Adrenal gland (tissue), 12 donors: ENCODE measurements around the gene PARP12. TPM values are rescaled to one million over a fixed set of nuclear protein-coding genes. Genes with fewer than 3 reads are reported as not detected.

ENCODE experiments used
- DNase-seq, 7 donors: peaks; one replicate each; pipeline ENCODE4 v3.0.0-alpha.2; 2019 to 2020
- H3K27ac ChIP-seq, 5 donors: fragments of 200-600 bp; sonication (generic) in 4 of 5; 1 replicate in 3 of 5; 2 replicates in 2 of 5; pipeline versions ENCODE4 v1.5.1 to v1.8.0; 2016 to 2020; ENCODE audit warnings: mild to moderate bottlenecking in 1 of 5
- H3K27me3 ChIP-seq: fragments of 200-600 bp; 2 replicates; pipeline ENCODE4 v1.8.0; 2021
- H3K36me3 ChIP-seq, 2 donors: fragments of 200-600 bp; replicated peaks in 1 of 2; 1 replicate in 1 of 2; 2 replicates in 1 of 2; pipeline versions ENCODE4 v1.5.1 to v1.8.0; 2018 to 2022
- H3K4me1 ChIP-seq, 2 donors: fragments of 200-600 bp; replicated peaks in 1 of 2; 1 replicate in 1 of 2; 2 replicates in 1 of 2; pipeline versions ENCODE4 v1.5.1 to v1.8.0; 2018 to 2021
- H3K4me3 ChIP-seq, 4 donors: fragments of 200-600 bp; sonication (generic) in 3 of 4; one replicate each; pipeline ENCODE4 v1.5.1; 2016 to 2018
- H3K9me3 ChIP-seq, 3 donors: fragments of 200-600 bp; sonication (generic) in 1 of 3; replicated peaks in 1 of 3; 1 replicate in 2 of 3; 2 replicates in 1 of 3; pipeline versions ENCODE4 v1.5.1 to v1.8.0; 2016 to 2021
- POLR2A ChIP-seq, 2 donors: fragments of 450-650 bp; IDR thresholded peaks; one replicate each; pipeline ENCODE4 v1.6.1; 2017; ENCODE audit warnings: antibody characterized with exemption in 2 of 2, mild to moderate bottlenecking in 2 of 2, moderate library complexity in 1 of 2
- WGBS, 4 donors: extraction: QIAGEN DNeasy Blood & Tissue Kit in 2 of 4; methylation state at CpG; one replicate each; pipeline versions ENCODE4 v1.1.5 to v1.1.7; 2013 to 2017; 5-methylcytosine and 5-hydroxymethylcytosine counted together
- intact Hi-C, 2 donors: fragments of 100-400 bp; cut with DNase I; formaldehyde crosslinking; loops; one replicate each; pipeline versions ENCODE4 v1.14.1 to v1.15.0; 2022 to 2023
- polyA plus RNA-seq, 3 donors: library from polyadenylated mRNA; stranded (reverse); fragments of 200-250 nt in 2 of 3; fragments of 350-450 nt in 1 of 3; fragmentation: Illumina TruSeq in 1 of 3; extraction: RNeasy Lipid Tissue Mini Kit (QIAGEN cat#74804) in 1 of 3; gene quantifications; one replicate each; pipeline ENCODE4 v1.2.3, GENCODE V29; 2013 to 2014
- total RNA-seq, 9 donors: library from RNA; depleted of rRNA in 4 of 9; stranded (reverse); fragments of >200 nt in 4 of 9; fragments of 120-200 nt in 1 of 9; fragmentation: NEBNext Ultra II Directional in 1 of 9; extraction: Animal tissue kit (Norgen Biotek cat#: 25700) in 1 of 9; gene quantifications; one replicate each; pipeline versions ENCODE4 v1.1.0 to v1.2.4, GENCODE V29; 2013 to 2023
- TF ChIP-seq, protein P1 (sequence below), 6 experiments: fragments of 450-650 bp in 4 of 6; fragments of 200-600 bp in 2 of 6; sonication (generic) in 1 of 6; IDR thresholded peaks; 1 replicate in 5 of 6; 2 replicates in 1 of 6; pipeline versions ENCODE4 v1.5.1 to v1.8.0; 2016 to 2021; ENCODE audit warnings: antibody characterized with exemption in 6 of 6, mild to moderate bottlenecking in 2 of 6, moderate library complexity in 1 of 6
- donor health status: healthy with polysubstance abuse.
- donor health status: Bipolar disorder and iron deficiency.
- donor health status: DM: yes; HTN: yes; CAD: no.
- donor health status: DM: no; HTN: no; CAD: no.
- donor health status: DM: no; HTN: no; CAD: no.
- donor health status: DM: yes; HTN: yes; CAD: no.

PARP12 gene
- total and polyA plus RNA-seq, 12 donors = 11.5 to 49.4 (median 24.1) TPM

DNA sequence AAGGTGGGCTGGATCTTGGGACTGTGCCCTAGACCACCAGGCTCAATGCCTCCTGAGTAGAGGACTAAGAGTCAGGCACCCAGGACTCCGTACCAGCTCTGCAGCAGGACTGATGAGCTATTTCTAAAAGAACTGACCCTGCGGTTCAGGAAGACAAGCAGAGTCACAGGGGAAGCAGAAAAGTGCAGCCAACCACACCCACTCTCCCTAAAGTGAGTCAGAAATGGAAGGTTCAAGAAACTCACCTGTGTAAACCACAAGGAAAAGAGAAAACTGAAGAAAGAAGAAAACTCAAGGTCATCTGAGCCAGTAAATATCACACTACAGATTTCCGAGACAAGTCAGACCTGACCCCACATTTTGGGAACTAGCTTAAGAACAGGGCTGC is 2.5 kb downstream of the PARP12 start:
- TF ChIP-seq, protein P1, sequence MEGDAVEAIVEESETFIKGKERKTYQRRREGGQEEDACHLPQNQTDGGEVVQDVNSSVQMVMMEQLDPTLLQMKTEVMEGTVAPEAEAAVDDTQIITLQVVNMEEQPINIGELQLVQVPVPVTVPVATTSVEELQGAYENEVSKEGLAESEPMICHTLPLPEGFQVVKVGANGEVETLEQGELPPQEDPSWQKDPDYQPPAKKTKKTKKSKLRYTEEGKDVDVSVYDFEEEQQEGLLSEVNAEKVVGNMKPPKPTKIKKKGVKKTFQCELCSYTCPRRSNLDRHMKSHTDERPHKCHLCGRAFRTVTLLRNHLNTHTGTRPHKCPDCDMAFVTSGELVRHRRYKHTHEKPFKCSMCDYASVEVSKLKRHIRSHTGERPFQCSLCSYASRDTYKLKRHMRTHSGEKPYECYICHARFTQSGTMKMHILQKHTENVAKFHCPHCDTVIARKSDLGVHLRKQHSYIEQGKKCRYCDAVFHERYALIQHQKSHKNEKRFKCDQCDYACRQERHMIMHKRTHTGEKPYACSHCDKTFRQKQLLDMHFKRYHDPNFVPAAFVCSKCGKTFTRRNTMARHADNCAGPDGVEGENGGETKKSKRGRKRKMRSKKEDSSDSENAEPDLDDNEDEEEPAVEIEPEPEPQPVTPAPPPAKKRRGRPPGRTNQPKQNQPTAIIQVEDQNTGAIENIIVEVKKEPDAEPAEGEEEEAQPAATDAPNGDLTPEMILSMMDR (IDR thresholded peaks at IDR 0.05) = no peak
- no peak for TF ChIP-seq POLR2A (IDR thresholded peaks at IDR 0.05)
- peaks cover 10 to 26% of the 10 kb centered on the region in 2 donors for H3K4me1 ChIP-seq
- 83 to 98% (median 87%) methylated on average over 3 of the region's 3 CpGs for WGBS, 4 donors
- no peaks in the 10 kb centered on the region for H3K36me3 ChIP-seq
- no peaks in the 10 kb centered on the region for H3K9me3 ChIP-seq
- no peak overlapping the region for H3K4me3 ChIP-seq
- peak overlapping the region in 3 of 5 donors; percentile 43 to 92 (median 89) for H3K27ac ChIP-seq
- H3K27me3 ChIP-seq = no peaks in the 10 kb centered on the region
- DNase-seq = peak in 1 of 7 donors; percentile 45
- intact Hi-C loops = no loop called here

DNA sequence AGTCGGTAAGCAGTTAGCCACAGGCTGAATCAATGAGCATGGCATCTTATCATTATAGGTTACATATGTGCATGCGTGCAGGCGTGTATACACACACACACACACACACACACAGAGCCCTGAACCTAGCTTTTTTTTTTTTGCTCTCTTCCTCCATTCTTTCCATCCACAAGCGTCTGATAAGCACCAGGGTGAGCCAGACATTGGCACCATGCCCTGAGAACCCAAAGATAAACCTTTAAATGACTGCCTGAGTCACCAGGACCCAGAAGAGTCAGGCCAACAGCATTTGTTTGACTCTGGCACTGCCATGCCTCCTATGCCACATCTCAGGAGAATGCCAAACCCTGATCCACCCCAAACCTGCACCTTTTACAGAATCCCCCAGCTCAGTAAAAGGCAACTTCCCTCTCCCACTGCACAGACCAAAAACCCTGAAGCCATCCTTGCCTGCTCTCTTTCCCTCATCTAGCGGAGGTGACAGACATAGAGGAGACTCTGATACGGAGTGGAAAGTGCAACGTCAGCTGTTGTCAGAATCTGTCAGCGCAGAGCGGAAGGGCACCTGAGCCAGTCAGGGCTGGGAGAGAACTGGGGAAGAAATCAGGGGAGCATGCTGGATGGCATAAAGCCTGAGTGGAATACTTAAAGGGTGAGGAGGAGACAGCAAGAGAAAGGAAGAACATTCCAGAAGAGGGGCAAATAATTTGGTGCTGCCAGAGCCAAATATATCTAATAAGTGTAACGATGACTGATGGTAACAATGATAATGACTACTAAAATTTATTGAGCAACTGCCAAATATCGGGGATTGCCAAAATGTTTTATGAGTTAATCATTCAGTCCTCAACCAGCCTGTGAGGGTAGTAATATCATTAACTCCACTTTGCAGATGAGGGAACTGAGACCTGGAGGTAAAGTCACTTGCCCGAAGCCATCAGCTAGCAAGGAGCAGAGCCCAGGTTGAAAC is 3.2 kb downstream of the PARP12 start:
- Histone ChIP-seq H3K4me1 (peaks cover 10 to 26% of the 10 kb centered on the region in 2 donors), H3K36me3 (no peaks in the 10 kb centered on the region), H3K27me3 (no peaks in the 10 kb centered on the region), H3K4me3 (peak overlapping the region in 1 of 4 donors; percentile 9), H3K9me3 (no peaks in the 10 kb centered on the region), H3K27ac (peak overlapping the region; percentile 25 to 92 (median 43))
- intact Hi-C loops = no loop called here
- 41 to 47% (median 44%) methylated on average over 12 of the region's 12 CpGs for WGBS, 4 donors
- peak; percentile 89 to 96 (median 96) for DNase-seq
- TF ChIP-seq, protein P1 (IDR thresholded peaks at IDR 0.05) = no peak
- TF ChIP-seq POLR2A (IDR thresholded peaks at IDR 0.05) = no peak

DNA sequence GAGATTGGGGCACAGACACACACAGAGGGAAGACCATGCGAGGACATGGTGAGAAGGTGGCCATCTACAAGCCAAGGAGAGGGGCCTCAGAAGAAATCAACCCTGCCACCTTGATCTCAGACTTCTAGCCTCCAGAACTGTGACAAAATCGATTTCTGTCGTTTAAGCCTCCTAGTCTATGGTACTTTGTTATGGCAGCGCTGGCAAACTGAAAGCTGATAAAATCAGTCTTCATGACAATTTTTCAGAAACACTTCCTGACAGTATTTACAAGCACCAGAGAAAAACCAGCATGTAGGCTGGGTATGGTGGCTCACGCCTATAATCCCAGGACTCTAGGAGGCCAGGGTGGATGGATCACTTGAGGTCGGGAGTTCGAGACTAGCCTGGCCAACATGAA is 4.2 kb downstream of the PARP12 start:
- TF ChIP-seq, protein P1 (IDR thresholded peaks at IDR 0.05) = no peak
- no peak for TF ChIP-seq POLR2A (IDR thresholded peaks at IDR 0.05)
- H3K4me3 ChIP-seq = no peak overlapping the region
- no peak overlapping the region for H3K27ac ChIP-seq
- no peaks in the 10 kb centered on the region for H3K27me3 ChIP-seq
- no peaks in the 10 kb centered on the region for H3K36me3 ChIP-seq
- 66 to 88% (median 83%) methylated on average over 7 of the region's 7 CpGs for WGBS, 4 donors
- intact Hi-C loops = no loop called here
- DNase-seq = peak in 1 of 7 donors; percentile 45
- H3K9me3 ChIP-seq = no peaks in the 10 kb centered on the region
- peaks cover 10 to 26% of the 10 kb centered on the region in 2 donors for H3K4me1 ChIP-seq

DNA sequence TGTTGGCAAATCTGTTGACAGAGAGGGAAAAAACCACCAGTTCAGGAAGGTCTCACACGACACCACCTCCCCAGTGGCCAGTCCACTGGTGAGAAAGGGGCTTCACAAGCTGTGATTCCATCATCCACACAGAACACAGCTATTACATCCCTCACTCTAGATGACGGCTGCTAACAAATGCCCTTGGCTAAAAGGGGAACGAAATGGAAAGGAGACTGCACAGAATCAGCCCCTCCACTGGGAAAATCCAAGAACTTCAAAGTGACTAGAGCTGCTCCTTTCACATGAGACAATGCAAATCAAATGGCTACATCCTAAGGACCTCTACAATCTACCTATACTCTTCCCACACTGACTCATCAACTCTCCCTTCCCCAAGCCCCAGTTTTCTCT is 5.6 kb downstream of the PARP12 start:
- Histone ChIP-seq H3K4me1 (peaks cover 10 to 26% of the 10 kb centered on the region in 2 donors), H3K27me3 (no peaks in the 10 kb centered on the region), H3K27ac (no peak overlapping the region), H3K36me3 (no peaks in the 10 kb centered on the region), H3K9me3 (no peaks in the 10 kb centered on the region), H3K4me3 (no peak overlapping the region)
- 94 to 99% (median 96%) methylated on average over 3 of the region's 3 CpGs for WGBS, 4 donors
- intact Hi-C loops = no loop called here
- DNase-seq = no peak
- TF ChIP-seq, protein P1 (IDR thresholded peaks at IDR 0.05) = no peak
- TF ChIP-seq POLR2A (IDR thresholded peaks at IDR 0.05) = no peak
